HG03039 (cell line): ENCODE measurements around the gene ARL4A.

ENCODE experiments used
- ATAC-seq: cut with Tn5 transposase; IDR thresholded peaks from one replicate; pipeline ENCODE4 v1.9.1; 2021; ENCODE audit warnings: mild to moderate bottlenecking, moderate library complexity; ENCODE audit not compliant: unreplicated experiment

The ARL4A gene

DNA sequence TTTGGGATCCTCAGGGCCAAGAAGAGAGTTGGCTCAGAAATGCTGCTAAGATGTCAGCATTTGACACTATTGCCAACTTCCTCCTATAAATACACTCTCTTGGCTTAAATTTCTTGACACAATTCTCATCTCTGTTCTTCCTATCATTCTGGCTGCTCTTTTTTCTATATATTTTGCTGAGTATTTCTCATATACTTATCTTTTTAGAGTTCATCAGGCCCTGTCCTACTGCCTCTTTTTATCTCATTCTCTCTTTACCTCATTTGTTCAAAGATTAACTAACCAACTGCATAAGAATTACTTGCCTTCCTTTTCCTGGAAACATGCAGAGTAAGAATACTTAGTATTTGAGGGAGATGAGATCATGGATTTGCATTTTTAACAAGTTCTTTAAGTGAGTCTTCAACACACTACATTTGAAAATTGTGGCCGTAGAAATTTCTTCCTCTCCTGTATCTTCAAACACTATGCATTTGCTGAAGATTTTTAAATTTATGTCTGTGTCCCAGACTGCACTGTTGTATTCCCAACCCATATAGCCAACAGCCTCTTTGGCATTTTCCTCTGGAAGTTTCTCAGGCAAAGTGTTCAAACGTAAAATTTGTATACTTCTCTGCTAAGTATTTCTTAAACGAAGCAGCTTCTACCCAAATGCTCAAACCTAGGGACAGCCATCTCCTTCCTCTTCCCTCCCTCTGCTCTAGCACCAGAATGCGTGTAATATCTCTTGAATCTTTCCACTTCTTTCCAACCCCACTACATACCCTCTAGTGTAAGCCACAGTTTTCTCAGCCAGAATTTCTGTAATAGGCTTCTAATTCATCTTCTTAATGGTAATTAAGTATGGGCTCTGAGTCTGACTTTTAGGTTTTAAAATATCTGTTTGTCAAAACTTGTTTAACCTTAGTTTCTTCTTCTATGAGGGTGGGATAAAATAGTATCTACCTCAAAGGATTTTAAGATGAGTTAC lies 35.5 kb downstream of the ARL4A start:
- no peak for ATAC-seq

GRCh38 chr7:12725575-12726316 lies 38.3 kb downstream of the ARL4A start:
- ATAC-seq = no peak

- no peak for ATAC-seq
Measured at GRCh38 chr7:12726908-12727307, 39.5 kb downstream of the ARL4A start.

DNA sequence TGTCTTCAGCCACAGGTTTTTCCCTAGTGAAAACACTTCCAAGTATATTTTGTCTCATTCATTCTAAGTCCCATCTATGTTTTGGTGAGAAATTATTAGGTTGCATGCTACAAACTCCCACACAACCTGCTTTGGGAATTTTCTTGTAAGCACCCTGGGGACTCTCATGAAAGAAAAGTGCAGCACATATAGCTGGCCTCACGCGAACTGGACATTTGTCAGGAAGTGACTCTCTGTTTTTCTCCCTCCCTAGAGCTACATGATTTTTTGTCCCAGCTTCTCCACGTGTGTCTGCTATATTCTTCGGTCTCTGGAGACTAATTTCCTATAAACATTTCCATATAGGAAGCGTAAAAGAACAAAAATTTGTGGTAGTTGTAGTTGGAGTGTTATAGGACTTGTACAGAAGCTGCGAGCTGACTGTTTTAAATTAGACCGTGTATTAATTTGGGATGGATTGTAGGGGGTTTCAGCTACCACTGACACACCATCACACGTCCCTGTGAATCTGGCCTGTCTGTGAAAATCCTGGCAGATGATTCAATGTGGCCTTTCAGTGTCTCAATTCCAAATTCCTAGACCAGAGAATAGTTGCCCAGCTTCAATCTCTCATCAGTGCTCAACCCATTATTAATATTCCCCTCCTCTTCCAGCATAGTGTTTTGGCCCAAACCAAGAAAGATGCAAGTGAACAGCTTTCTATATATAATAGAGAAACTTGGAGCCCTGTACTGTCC lies 40.2 kb downstream of the ARL4A start:
- no peak for ATAC-seq

DNA sequence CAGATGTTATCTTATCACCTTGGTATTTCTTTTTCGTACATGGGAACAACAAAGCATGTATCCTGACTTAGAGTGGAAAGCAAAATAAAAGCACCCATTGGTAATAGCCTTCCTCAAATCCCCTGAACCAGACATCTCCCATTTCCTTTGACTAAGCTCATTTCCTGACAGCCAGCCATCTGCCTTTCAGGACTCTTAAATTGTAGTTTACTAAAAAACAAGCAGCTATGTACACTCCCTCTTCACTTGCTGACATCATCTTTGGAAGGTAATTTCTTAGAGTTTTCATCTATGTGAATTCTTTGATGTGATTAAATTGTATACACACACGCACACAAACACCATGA lies 40.7 kb downstream of the ARL4A start:
- ATAC-seq = no peak

- no peak for ATAC-seq
Measured at GRCh38 chr7:12729112-12729511, 41.7 kb downstream of the ARL4A start.

- ATAC-seq = no peak
Measured at GRCh38 chr7:12730523-12730922, 43.1 kb downstream of the ARL4A start.

DNA sequence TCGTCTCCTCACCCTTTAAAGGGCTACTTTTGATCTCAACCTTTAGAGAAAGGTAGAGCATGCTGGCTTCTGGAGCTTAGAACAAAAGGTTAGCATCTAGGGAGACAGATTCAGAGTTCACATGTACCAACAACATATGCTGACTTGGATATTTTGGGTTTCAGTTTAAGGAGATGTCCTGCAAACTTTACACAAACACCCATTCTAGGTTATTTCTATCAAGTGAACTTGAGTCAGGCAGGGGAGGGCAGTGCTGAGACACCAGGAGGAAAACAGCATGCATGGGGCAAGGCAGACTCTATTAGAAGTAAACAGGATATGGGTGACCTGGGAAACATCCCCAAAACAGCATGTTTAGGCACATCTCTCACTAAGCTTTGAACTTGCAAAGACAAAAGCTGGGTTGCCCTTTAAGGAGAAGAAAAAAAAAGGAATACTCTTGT lies 43.8 kb downstream of the ARL4A start:
- no peak for ATAC-seq

DNA sequence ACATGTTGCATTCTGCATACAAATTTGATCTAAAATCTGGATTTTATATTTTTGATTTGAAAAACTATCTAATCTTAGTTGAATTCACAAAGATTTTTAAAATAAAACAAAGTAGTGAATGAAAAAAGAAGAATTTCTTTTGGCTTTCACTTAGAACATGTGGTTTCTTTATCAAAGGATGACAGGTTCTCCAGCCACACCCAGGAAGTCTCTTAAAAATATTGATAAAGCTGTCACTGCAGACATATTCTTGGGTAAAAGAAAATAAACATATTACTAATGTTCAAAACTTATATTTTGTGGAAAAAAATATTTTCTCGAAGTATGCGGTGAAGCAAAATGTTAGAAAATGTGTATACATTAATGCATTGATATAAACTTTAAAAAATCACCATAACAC lies 44.3 kb downstream of the ARL4A start:
- ATAC-seq = no peak

GRCh38 chr7:12732428-12732827 lies 45.0 kb downstream of the ARL4A start:
- ATAC-seq = no peak

- ATAC-seq = no peak
Measured at GRCh38 chr7:12735923-12736322, 48.5 kb downstream of the ARL4A start.

- no peak for ATAC-seq
Measured at GRCh38 chr7:12737373-12737772, 49.9 kb downstream of the ARL4A start.

DNA sequence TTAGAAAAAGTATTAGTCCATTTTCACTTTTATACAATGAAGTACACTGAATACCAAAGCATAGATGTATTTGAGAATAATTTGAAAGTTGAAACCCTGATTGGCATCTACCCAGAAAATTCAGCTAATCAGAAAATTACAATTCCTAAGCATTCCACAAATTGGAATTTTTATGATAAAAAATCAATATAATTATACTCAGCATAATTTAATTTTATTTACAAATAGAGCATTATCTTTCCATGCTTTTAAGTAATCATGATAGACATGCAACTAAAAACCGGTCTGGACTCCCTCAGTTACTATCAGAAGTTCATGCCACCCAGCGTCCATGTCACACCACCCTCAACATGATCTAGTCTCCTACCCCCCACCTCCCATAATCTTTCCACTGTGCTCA lies 50.4 kb downstream of the ARL4A start:
- no peak for ATAC-seq

GRCh38 chr7:12738665-12739064 lies 51.2 kb downstream of the ARL4A start:
- no peak for ATAC-seq
